Activated naive CD8-positive, alpha-beta T cell (primary cell): ENCODE results near the gene ATXN8OS.
"Not testable (repeated sequence)": the region's sequence is repeated elsewhere in the genome, so short reads cannot be mapped to it uniquely, and the experiment has no call there.

Experiments
- H3K27ac Mint-ChIP-seq: one replicate; pipeline ENCODE4 v1.8.0; 2021; ENCODE audit warnings: mixed read lengths
- H3K27me3 Mint-ChIP-seq: one replicate; pipeline ENCODE4 v1.8.0; 2021; ENCODE audit warnings: mixed read lengths
- H3K36me3 Mint-ChIP-seq: one replicate; pipeline ENCODE4 v1.8.0; 2021; ENCODE audit warnings: mixed read lengths
- H3K4me1 Mint-ChIP-seq: one replicate; pipeline ENCODE4 v1.8.0; 2021; ENCODE audit warnings: low read depth, mixed read lengths
- H3K4me3 Mint-ChIP-seq: one replicate; pipeline ENCODE4 v1.8.0; 2021; ENCODE audit warnings: mild to moderate bottlenecking, mixed read lengths
- H3K9me3 Mint-ChIP-seq: one replicate; pipeline ENCODE4 v1.8.0; 2021; ENCODE audit warnings: low read depth, mixed read lengths

ATXN8OS gene

GRCh38 chr13:70107498-70108281, at the start of gene ATXN8OS:
ATXN8OS (plus strand) TSS chr13:70107826.
- Mint-ChIP-seq H3K36me3 (no peaks in the 10 kb centered on the region), H3K9me3 (peaks cover 6% of the 10 kb centered on the region), H3K27ac (no peak within 1 kb of the TSS), H3K4me3 (no peak within 1 kb of the TSS), H3K4me1 (no peaks in the 10 kb centered on the region), H3K27me3 (no peaks in the 10 kb centered on the region)

GRCh38 chr13:70080012-70080411, 27.6 kb upstream of the ATXN8OS start:
- Mint-ChIP-seq H3K36me3 (no peaks in the 10 kb centered on the region), H3K27me3 (no peaks in the 10 kb centered on the region), H3K9me3 (peaks cover 21% of the 10 kb centered on the region), H3K4me3 (no peak overlapping the region), H3K4me1 (no peaks in the 10 kb centered on the region), H3K27ac (no peak overlapping the region)

DNA sequence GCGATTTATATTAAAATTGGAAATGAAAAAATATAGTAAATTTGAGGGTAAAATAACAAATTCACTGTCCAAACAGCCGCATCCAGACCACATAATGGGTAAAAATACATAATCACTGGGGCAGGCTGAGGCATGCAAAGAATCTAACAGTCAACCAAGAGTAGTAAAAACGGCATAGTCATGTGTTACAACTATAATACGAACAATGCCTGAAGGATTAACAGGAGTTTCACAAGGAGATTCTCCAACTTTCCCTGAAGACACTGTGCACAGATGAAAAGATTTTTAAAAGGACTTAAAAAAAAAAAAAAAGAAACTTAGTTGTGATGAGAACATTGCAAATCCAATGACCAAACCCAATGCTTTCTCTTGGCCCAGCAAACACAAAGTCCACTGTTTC, 20.4 kb upstream of the ATXN8OS start:
- Mint-ChIP-seq H3K36me3 (no peaks in the 10 kb centered on the region), H3K9me3 (peaks cover 21% of the 10 kb centered on the region), H3K4me1 (no peaks in the 10 kb centered on the region), H3K27ac (no peak overlapping the region), H3K27me3 (no peaks in the 10 kb centered on the region), H3K4me3 (no peak overlapping the region)

DNA sequence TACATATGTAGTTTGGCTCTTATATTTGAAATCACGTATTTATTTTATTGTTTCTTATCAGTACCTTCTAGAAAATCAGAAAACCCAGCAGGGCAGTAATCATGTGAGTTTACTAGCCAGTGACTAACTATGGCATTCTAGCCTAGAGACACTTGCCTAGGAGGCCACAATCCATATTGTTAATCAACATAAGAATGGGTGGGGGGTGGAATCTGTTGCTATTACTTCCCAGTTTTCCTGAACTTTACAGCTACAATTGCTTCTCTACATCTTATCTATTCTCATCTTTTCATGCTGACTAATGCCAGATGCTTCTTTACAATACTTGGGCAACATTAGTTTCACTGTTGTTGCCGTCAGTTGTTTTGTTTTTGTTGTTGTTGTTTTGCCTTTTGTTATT, 18.7 kb upstream of the ATXN8OS start:
- no peaks in the 10 kb centered on the region for H3K4me1 Mint-ChIP-seq
- H3K36me3 Mint-ChIP-seq, result no peaks in the 10 kb centered on the region
- H3K9me3 Mint-ChIP-seq, result peaks cover 21% of the 10 kb centered on the region
- no peak overlapping the region for H3K27ac Mint-ChIP-seq
- H3K27me3 Mint-ChIP-seq, result no peaks in the 10 kb centered on the region
- H3K4me3 Mint-ChIP-seq, result no peak overlapping the region

- Mint-ChIP-seq H3K9me3 (peaks cover 23% of the 10 kb centered on the region), H3K27ac (no peak overlapping the region), H3K4me1 (no peaks in the 10 kb centered on the region), H3K27me3 (no peaks in the 10 kb centered on the region), H3K36me3 (no peaks in the 10 kb centered on the region), H3K4me3 (no peak overlapping the region)
Measured at GRCh38 chr13:70090036-70090723, 17.4 kb upstream of the ATXN8OS start.

- Mint-ChIP-seq H3K27me3 (no peaks in the 10 kb centered on the region), H3K27ac (no peak overlapping the region), H3K4me3 (no peak overlapping the region), H3K36me3 (no peaks in the 10 kb centered on the region), H3K4me1 (no peaks in the 10 kb centered on the region), H3K9me3 (peaks cover 9% of the 10 kb centered on the region)
Measured at GRCh38 chr13:70098669-70099068, 9.0 kb upstream of the ATXN8OS start.

GRCh38 chr13:70104481-70104880, 3.1 kb upstream of the ATXN8OS start:
- H3K4me3 Mint-ChIP-seq, result no peak overlapping the region
- peaks cover 6% of the 10 kb centered on the region for H3K9me3 Mint-ChIP-seq
- no peaks in the 10 kb centered on the region for H3K4me1 Mint-ChIP-seq
- no peaks in the 10 kb centered on the region for H3K27me3 Mint-ChIP-seq
- no peaks in the 10 kb centered on the region for H3K36me3 Mint-ChIP-seq
- H3K27ac Mint-ChIP-seq, result no peak overlapping the region

- no peaks in the 10 kb centered on the region for H3K27me3 Mint-ChIP-seq
- H3K36me3 Mint-ChIP-seq, result no peaks in the 10 kb centered on the region
- no peak overlapping the region for H3K4me3 Mint-ChIP-seq
- no peak overlapping the region for H3K27ac Mint-ChIP-seq
- peaks cover 6% of the 10 kb centered on the region for H3K9me3 Mint-ChIP-seq
- H3K4me1 Mint-ChIP-seq, result no peaks in the 10 kb centered on the region
Measured at GRCh38 chr13:70107125-70107497, 515 bp upstream of the ATXN8OS start.

GRCh38 chr13:70108356-70109105, 905 bp downstream of the ATXN8OS start, which contains the start of gene KLHL1:
KLHL1 (minus strand) TSS chr13:70108452; CDS start chr13:70107699, 753 bp downstream.
- Mint-ChIP-seq H3K9me3 (peaks cover 6% of the 10 kb centered on the region), H3K27ac (no peak within 1 kb of the TSS), H3K4me3 (no peak within 1 kb of the TSS), H3K27me3 (no peaks in the 10 kb centered on the region), H3K4me1 (no peaks in the 10 kb centered on the region), H3K36me3 (no peaks in the 10 kb centered on the region)

DNA sequence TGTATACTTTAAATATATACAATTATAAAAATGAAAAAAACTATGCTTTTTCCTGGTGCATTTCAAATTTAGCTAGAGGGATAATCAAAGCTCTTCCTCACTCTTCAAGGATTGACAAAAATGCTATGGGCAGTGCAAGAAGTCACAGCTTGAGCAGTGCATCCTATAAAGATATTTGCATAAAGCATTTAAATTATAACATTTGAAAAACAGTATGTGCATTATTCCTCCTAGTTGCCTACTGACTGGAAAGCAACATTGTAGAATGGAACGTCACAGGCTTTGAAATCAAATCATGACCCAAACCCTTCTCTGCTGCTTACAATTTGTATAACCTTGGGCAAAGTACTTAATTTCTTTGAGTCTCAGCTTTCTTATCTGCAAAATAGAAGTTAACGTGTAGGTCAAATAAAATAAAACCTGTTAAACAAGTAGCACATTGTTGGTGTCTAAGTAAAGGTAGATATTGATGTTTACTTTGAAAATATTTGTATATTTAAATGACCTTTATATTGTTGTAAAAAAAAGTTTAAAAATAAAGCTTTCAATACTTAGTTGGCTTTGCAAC, 9.8 kb downstream of the ATXN8OS start:
- Mint-ChIP-seq H3K36me3 (no peaks in the 10 kb centered on the region), H3K27me3 (no peaks in the 10 kb centered on the region), H3K9me3 (peaks cover 10% of the 10 kb centered on the region), H3K4me3 (no peak overlapping the region), H3K27ac (no peak overlapping the region), H3K4me1 (no peaks in the 10 kb centered on the region)

DNA sequence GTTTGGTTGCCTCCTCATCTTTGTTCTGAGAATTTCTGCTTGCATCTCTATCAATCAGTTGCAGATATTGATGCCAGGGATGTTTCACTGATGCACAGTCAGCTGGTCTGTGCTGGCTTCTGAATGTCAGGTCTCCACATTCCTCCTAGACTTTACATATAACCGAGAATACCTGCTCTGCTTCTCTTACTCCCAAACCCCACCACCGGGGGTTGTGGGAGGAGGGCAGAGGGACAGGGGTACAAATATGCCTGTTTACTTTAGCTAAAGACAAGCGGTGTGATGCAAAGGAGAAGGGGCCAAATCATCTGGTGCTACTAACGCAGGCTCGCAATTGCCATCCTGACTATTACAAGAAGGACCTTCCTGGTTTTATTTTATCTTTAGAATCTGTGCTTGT, 18.1 kb downstream of the ATXN8OS start:
- H3K4me3 Mint-ChIP-seq, result no peak overlapping the region
- no peaks in the 10 kb centered on the region for H3K36me3 Mint-ChIP-seq
- no peak overlapping the region for H3K27ac Mint-ChIP-seq
- H3K27me3 Mint-ChIP-seq, result no peaks in the 10 kb centered on the region
- H3K4me1 Mint-ChIP-seq, result no peaks in the 10 kb centered on the region
- peaks cover 4% of the 10 kb centered on the region for H3K9me3 Mint-ChIP-seq

- Mint-ChIP-seq H3K27ac (no peak overlapping the region), H3K36me3 (no peaks in the 10 kb centered on the region), H3K4me1 (no peaks in the 10 kb centered on the region), H3K27me3 (no peaks in the 10 kb centered on the region), H3K9me3 (no peaks in the 10 kb centered on the region), H3K4me3 (no peak overlapping the region)
Measured at GRCh38 chr13:70128098-70128497, 20.5 kb downstream of the ATXN8OS start.

GRCh38 chr13:70142658-70143057, 35.0 kb downstream of the ATXN8OS start:
- not testable (repeated sequence) for H3K27ac Mint-ChIP-seq, H3K4me1 Mint-ChIP-seq, H3K36me3 Mint-ChIP-seq, H3K4me3 Mint-ChIP-seq, H3K27me3 Mint-ChIP-seq
- peaks cover 15% of the 10 kb centered on the region for H3K9me3 Mint-ChIP-seq

DNA sequence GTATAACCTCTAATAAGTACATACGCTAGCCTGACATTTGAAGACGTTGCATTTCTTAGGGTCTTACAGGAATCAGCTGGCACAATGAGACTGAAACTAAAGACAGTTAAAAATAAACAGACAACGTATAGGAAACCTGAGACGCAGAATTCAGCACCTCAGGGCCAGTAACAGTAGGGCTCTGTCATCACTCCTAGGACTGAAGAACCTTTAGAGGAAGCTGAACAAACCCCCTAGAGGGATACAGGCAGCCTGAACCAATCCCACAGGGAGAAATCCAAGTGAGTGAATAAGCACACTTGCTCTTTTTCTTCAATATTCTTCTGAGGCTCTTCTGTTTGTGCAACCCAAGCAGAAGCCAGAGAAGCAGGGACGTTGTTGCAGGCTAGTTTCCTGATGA, 54.5 kb downstream of the ATXN8OS start:
- Mint-ChIP-seq H3K4me1 (no peaks in the 10 kb centered on the region), H3K4me3 (no peak overlapping the region), H3K9me3 (peaks cover 10% of the 10 kb centered on the region), H3K27ac (no peak overlapping the region), H3K27me3 (no peaks in the 10 kb centered on the region), H3K36me3 (no peaks in the 10 kb centered on the region)

DNA sequence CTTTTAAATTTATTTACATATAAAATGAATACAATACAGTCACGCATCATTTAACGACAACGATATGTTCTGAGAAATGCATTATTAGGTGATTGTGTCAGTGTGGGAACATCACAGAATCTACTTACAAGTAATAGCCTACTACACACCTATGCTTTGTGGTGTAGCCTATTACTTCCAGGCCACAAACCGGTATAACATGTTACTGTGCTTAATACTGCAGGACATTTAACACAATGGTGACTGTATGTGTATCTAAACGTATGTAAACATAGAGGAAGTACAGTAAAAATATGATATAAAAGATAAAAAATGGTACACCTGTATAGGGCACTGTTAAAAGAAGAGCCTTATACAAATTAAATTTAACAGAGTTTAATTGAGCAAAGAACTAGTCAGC, 63.1 kb downstream of the ATXN8OS start:
- no peaks in the 10 kb centered on the region for H3K27me3 Mint-ChIP-seq
- no peaks in the 10 kb centered on the region for H3K4me1 Mint-ChIP-seq
- no peak overlapping the region for H3K4me3 Mint-ChIP-seq
- H3K27ac Mint-ChIP-seq, result no peak overlapping the region
- H3K9me3 Mint-ChIP-seq, result peaks cover 11% of the 10 kb centered on the region
- no peaks in the 10 kb centered on the region for H3K36me3 Mint-ChIP-seq
